IMR-90 (cell line): ENCODE results near the gene ARHGAP24. TPM values are rescaled to one million over a fixed set of nuclear protein-coding genes. Genes with fewer than 3 reads are reported as not detected.

Experiments used
- ATAC-seq: fragments of 200-7000 bp; cut with Tn5 transposase; 2 replicates; pipeline ENCODE4 v1.9.1; 2020; ENCODE audit warnings: low read depth, mild to moderate bottlenecking, moderate library complexity
- BruUV-seq: library from RNA; stranded (reverse); fragments of 400-500 nt; replicated peaks from 2 replicates; lab custom pipeline; 2021; lab: Mats Ljungman, UMichigan
- CTCF ChIA-PET: fragments of 300-600 bp; formaldehyde crosslinking; extraction: SDS; loops from one replicate; lab custom pipeline; 2021; ENCODE audit warnings: antibody characterized with exemption; lab: Yijun Ruan, JAX
- POLR2A ChIA-PET: fragments of 300-600 bp; sonication (Branson Sonifier 250); formaldehyde crosslinking; loops from one replicate; lab custom pipeline; 2022; ENCODE audit warnings: antibody characterized with exemption; ENCODE audit not compliant: unreplicated experiment; lab: Charles Lee
- DNase-seq: peaks from one replicate; pipeline ENCODE4 v3.0.0; 2013
- H2AFZ ChIP-seq: replicated peaks from 2 replicates; pipeline ENCODE3; 2013; ENCODE audit warnings: low read length, mild to moderate bottlenecking; ENCODE audit not compliant: poor library complexity
- H2AK5ac ChIP-seq: 2 replicates; pipeline ENCODE4 v1.6.1; 2013; ENCODE audit warnings: low read depth, low read length, inconsistent platforms
- H2AK9ac ChIP-seq: replicated peaks from 2 replicates; pipeline ENCODE3; 2013; ENCODE audit warnings: mild to moderate bottlenecking, low read depth, low read length, moderate library complexity; ENCODE audit not compliant: poor library complexity
- H2BK120ac ChIP-seq: 2 replicates; pipeline ENCODE4 v1.6.1; 2013; ENCODE audit warnings: low read depth, low read length, inconsistent platforms
- H2BK15ac ChIP-seq: 3 replicates; pipeline ENCODE4 v1.6.1; 2013; ENCODE audit warnings: low read depth, low read length, inconsistent platforms
- H2BK20ac ChIP-seq: 2 replicates; pipeline ENCODE4 v1.6.1; 2013; ENCODE audit warnings: low read depth, mild to moderate bottlenecking, inconsistent platforms, low read length, moderate library complexity
- H2BK5ac ChIP-seq: 2 replicates; pipeline ENCODE4 v1.6.1; 2013; ENCODE audit warnings: mild to moderate bottlenecking, low read depth, low read length, inconsistent platforms; ENCODE audit not compliant: poor library complexity, severe bottlenecking
- H3K14ac ChIP-seq: replicated peaks from 2 replicates; pipeline ENCODE4 v1.6.1; 2013; ENCODE audit warnings: low read depth, low read length, inconsistent platforms
- H3K18ac ChIP-seq: 2 replicates; pipeline ENCODE4 v1.6.1; 2013; ENCODE audit warnings: low read depth, low read length, control low read depth
- H3K23ac ChIP-seq: 2 replicates; pipeline ENCODE4 v1.6.1; 2013; ENCODE audit warnings: low read depth, low read length, inconsistent platforms
- H3K27ac ChIP-seq: 2 replicates; pipeline ENCODE4 v1.5.1; 2013; ENCODE audit warnings: mild to moderate bottlenecking, control low read depth, low read length; ENCODE audit not compliant: insufficient read depth
- H3K27me3 ChIP-seq: 2 replicates; pipeline ENCODE4 v1.6.1; 2013; ENCODE audit warnings: low read length; ENCODE audit not compliant: control insufficient read depth, insufficient read depth
- H3K36me3 ChIP-seq: 2 replicates; pipeline ENCODE4 v1.6.1; 2013; ENCODE audit warnings: low read length, mixed read lengths; ENCODE audit not compliant: control insufficient read depth, insufficient read depth
- H3K4ac ChIP-seq: 2 replicates; pipeline ENCODE4 v1.6.1; 2013; ENCODE audit warnings: low read depth, low read length, inconsistent platforms
- H3K4me1 ChIP-seq: 2 replicates; pipeline ENCODE4 v1.6.1; 2013; ENCODE audit warnings: low read length, mixed read lengths; ENCODE audit not compliant: control insufficient read depth, insufficient read depth
- H3K4me2 ChIP-seq: 2 replicates; pipeline ENCODE4 v1.6.1; 2013; ENCODE audit warnings: low read depth, mild to moderate bottlenecking, control low read depth, low read length, moderate library complexity
- H3K4me3 ChIP-seq: 2 replicates; pipeline ENCODE4 v1.5.1; 2013; ENCODE audit warnings: low read depth, mild to moderate bottlenecking, control low read depth, low read length, moderate library complexity; ENCODE audit not compliant: insufficient read depth
- H3K56ac ChIP-seq: 2 replicates; pipeline ENCODE4 v1.6.1; 2013; ENCODE audit warnings: low read length, inconsistent platforms; ENCODE audit not compliant: insufficient read depth; ENCODE audit errors: extremely low read depth
- H3K79me1 ChIP-seq, 2 experiments: 2 replicates each; pipeline ENCODE4 v1.6.1; 2013; ENCODE audit warnings: low read length in 2 of 2, inconsistent platforms in 1 of 2, low read depth in 1 of 2
- H3K9ac ChIP-seq: 2 replicates; pipeline ENCODE4 v1.6.1; 2013; ENCODE audit warnings: low read depth, low read length, control low read depth
- H3K9me1 ChIP-seq: 2 replicates; pipeline ENCODE4 v1.6.1; 2013; ENCODE audit warnings: low read length, inconsistent platforms; ENCODE audit not compliant: insufficient read depth
- H3K9me3 ChIP-seq: 2 replicates; pipeline ENCODE4 v1.6.1; 2013; ENCODE audit warnings: low read length; ENCODE audit not compliant: control insufficient read depth, insufficient read depth
- H4K20me1 ChIP-seq: 2 replicates; pipeline ENCODE4 v1.6.1; 2013; ENCODE audit warnings: low read length, inconsistent platforms; ENCODE audit not compliant: insufficient read depth
- H4K5ac ChIP-seq: 2 replicates; pipeline ENCODE4 v1.6.1; 2013; ENCODE audit warnings: mild to moderate bottlenecking, low read depth, low read length, control low read depth
- H4K8ac ChIP-seq, 2 experiments: 2 replicates each; pipeline ENCODE4 v1.6.1; 2013; ENCODE audit warnings: low read depth in 2 of 2, low read length in 2 of 2, control low read depth in 1 of 2, inconsistent platforms in 1 of 2
- H4K91ac ChIP-seq: 2 replicates; pipeline ENCODE4 v1.6.1; 2013; ENCODE audit warnings: low read depth, low read length, inconsistent platforms; ENCODE audit not compliant: insufficient read depth
- BHLHE40 ChIP-seq: fragments of 150-350 bp; IDR thresholded peaks from 2 replicates; pipeline ENCODE4 v1.6.1; 2016; ENCODE audit warnings: mild to moderate bottlenecking, low read depth, low read length
- CHD1 ChIP-seq: IDR thresholded peaks from 2 replicates; pipeline ENCODE4 v1.6.1; 2012; ENCODE audit warnings: low read depth, low read length, improper control_type of control experiment
- FOS ChIP-seq: fragments of 150-350 bp; IDR thresholded peaks from 2 replicates; pipeline ENCODE4 v1.6.1; 2016; ENCODE audit warnings: low read depth, low read length
- MXI1 ChIP-seq: IDR thresholded peaks from 2 replicates; pipeline ENCODE4 v1.6.1; 2012; ENCODE audit warnings: low read depth, mild to moderate bottlenecking, low read length, moderate library complexity, borderline replicate concordance
- POLR2A ChIP-seq: IDR thresholded peaks from 2 replicates; pipeline ENCODE4 v1.6.1; 2012; ENCODE audit warnings: mild to moderate bottlenecking, low read depth, low read length
- RAD21 ChIP-seq: IDR thresholded peaks from 2 replicates; pipeline ENCODE4 v1.6.1; 2012; ENCODE audit warnings: low read length, improper control_type of control experiment
- RCOR1 ChIP-seq: IDR thresholded peaks from 2 replicates; pipeline ENCODE4 v1.6.1; 2012; ENCODE audit warnings: mild to moderate bottlenecking, low read length, improper control_type of control experiment; ENCODE audit not compliant: insufficient replicate concordance
- WGBS, 2 experiments: methylation state at CpG; one replicate each; pipeline versions ENCODE4 v1.1.5 to v1.1.7; 2013; ENCODE audit warnings: missing lambda C conversion rate in 2 of 2; ENCODE audit not compliant: insufficient read length in 1 of 2; ENCODE audit errors: extremely low coverage in 2 of 2; 5-methylcytosine and 5-hydroxymethylcytosine counted together
- dilution Hi-C: fragments of 300-500 bp; cut with HindIII; formaldehyde crosslinking; loops from one replicate; pipeline ENCODE4 v1.14.3; 2018; ENCODE audit warnings: low sequenced_read_pairs; ENCODE audit not compliant: unreplicated experiment
- in situ Hi-C: fragments of 300-500 bp; cut with MboI; formaldehyde crosslinking; loops from 3 replicates; pipeline ENCODE4 v1.14.3; 2019; ENCODE audit warnings: low sequenced_read_pairs, inconsistent platforms, mixed read lengths
- intact Hi-C: fragments of 100-400 bp; cut with micrococcal nuclease; formaldehyde crosslinking; loops from 2 replicates; pipeline ENCODE4 v1.10.0; 2022
- polyA plus RNA-seq, 3 experiments: library from polyadenylated mRNA; depleted of rRNA; stranded (reverse); fragments of >200 nt; gene quantifications; 2 replicates each; pipeline ENCODE4 v1.2.3, GENCODE V29; 2012; ENCODE audit warnings: low replicate concordance in 1 of 3
- total RNA-seq: library from RNA; depleted of rRNA; stranded (reverse); fragments of >200 nt; gene quantifications from 2 replicates; pipeline ENCODE4 v1.2.3, GENCODE V29; 2012
- TF ChIP-seq, protein P1 (sequence below): fragments of 150-350 bp; IDR thresholded peaks from 2 replicates; pipeline ENCODE4 v1.6.1; 2016; ENCODE audit warnings: low read depth, mild to moderate bottlenecking, low read length, moderate library complexity, borderline replicate concordance

The ARHGAP24 gene
- total and polyA plus RNA-seq, 2 of the 4 experiments (the other 2 are of a cell fraction) = 11.9 to 24.0 TPM

GRCh38 chr4:85889314-85889713 is 414.4 kb downstream of the ARHGAP24 start:
- no TSS peak for BruUV-seq
- no peaks in the 10 kb centered on the region for H3K9me3 ChIP-seq
- peaks cover 4% of the 10 kb centered on the region; the same call in 1 of the 2 replicates for H4K20me1 ChIP-seq
- WGBS, 2 experiments = no CpG with 5 or more reads among the region's 3 CpGs
- no peak overlapping the region for H2AK9ac ChIP-seq
- H4K5ac ChIP-seq = no peak overlapping the region
- dilution Hi-C loops = no loop called here
- H3K23ac ChIP-seq = no peak overlapping the region
- no peak overlapping the region for H3K56ac ChIP-seq
- in situ Hi-C loops = no loop called here
- no peak overlapping the region for H3K4me2 ChIP-seq
- H2AK5ac ChIP-seq = no peak overlapping the region
- H2BK15ac ChIP-seq = no peak overlapping the region
- no peak overlapping the region for H2AFZ ChIP-seq
- H3K27me3 ChIP-seq = no peaks in the 10 kb centered on the region
- H3K18ac ChIP-seq = no peak overlapping the region
- no peaks in the 10 kb centered on the region for H3K9me1 ChIP-seq
- H3K4ac ChIP-seq = no peak overlapping the region
- H2BK5ac ChIP-seq = no peak overlapping the region
- CTCF ChIA-PET = no interaction called here
- TF ChIP-seq CHD1 (no peak), RCOR1 (no peak), FOS (no peak), MXI1 (no peak), BHLHE40 (no peak), RAD21 (no peak), POLR2A (no peak)
- TF ChIP-seq, protein P1, sequence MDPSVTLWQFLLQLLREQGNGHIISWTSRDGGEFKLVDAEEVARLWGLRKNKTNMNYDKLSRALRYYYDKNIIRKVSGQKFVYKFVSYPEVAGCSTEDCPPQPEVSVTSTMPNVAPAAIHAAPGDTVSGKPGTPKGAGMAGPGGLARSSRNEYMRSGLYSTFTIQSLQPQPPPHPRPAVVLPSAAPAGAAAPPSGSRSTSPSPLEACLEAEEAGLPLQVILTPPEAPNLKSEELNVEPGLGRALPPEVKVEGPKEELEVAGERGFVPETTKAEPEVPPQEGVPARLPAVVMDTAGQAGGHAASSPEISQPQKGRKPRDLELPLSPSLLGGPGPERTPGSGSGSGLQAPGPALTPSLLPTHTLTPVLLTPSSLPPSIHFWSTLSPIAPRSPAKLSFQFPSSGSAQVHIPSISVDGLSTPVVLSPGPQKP = no peak
- H4K8ac ChIP-seq = no peak overlapping the region
- no peak overlapping the region for H3K27ac ChIP-seq
- no peak overlapping the region for H3K4me3 ChIP-seq
- H3K4me1 ChIP-seq = no peaks in the 10 kb centered on the region
- H3K9ac ChIP-seq = no peak overlapping the region
- DNase-seq (no peak), ATAC-seq (no peak)
- H3K36me3 ChIP-seq = no peaks in the 10 kb centered on the region
- H3K14ac ChIP-seq = no peak overlapping the region
- no peak overlapping the region for H2BK120ac ChIP-seq
- no peak overlapping the region for H2BK20ac ChIP-seq
- intact Hi-C loops = no loop called here
- peaks cover 2 to 12% of the 10 kb centered on the region in 2 experiments for H3K79me1 ChIP-seq
- H4K91ac ChIP-seq = no peak overlapping the region
- POLR2A ChIA-PET = no interaction called here
